HL-60 (cell line): ENCODE data around the gene CDK19.

ENCODE experiments used
- CTCF ChIP-seq: IDR thresholded peaks from one replicate; pipeline ENCODE4 v1.5.1; 2011; ENCODE audit warnings: low read length, control low read depth, inconsistent platforms; ENCODE audit not compliant: insufficient read depth
- GABPA ChIP-seq: IDR thresholded peaks from 2 replicates; pipeline ENCODE4 v1.6.1; 2012; ENCODE audit warnings: low read depth
- POLR2AphosphoS5 ChIP-seq: IDR thresholded peaks from 2 replicates; pipeline ENCODE4 v1.6.1; 2012; ENCODE audit warnings: low read depth
- REST ChIP-seq: IDR thresholded peaks from 2 replicates; pipeline ENCODE4 v1.6.1; 2012; ENCODE audit warnings: low read depth; ENCODE audit not compliant: insufficient replicate concordance
- SPI1 ChIP-seq: IDR thresholded peaks from 2 replicates; pipeline ENCODE4 v1.6.1; 2012; ENCODE audit warnings: low read depth, mild to moderate bottlenecking, borderline replicate concordance

GRCh38 chr6:110633731-110634213 lies 181.5 kb downstream of the CDK19 start:
- no peak for TF ChIP-seq CTCF
- TF ChIP-seq POLR2AphosphoS5, result no peak
- TF ChIP-seq REST, result no peak
- TF ChIP-seq GABPA, result no peak
- TF ChIP-seq SPI1, result no peak
